Activated T-cell treated with anti-CD3 and anti-CD28 coated beads, Interleukin-2, amount 50 U/mL, for 1 hour (primary cell): ENCODE data around the gene FRY.
"Not testable (repeated sequence)": the region's sequence is repeated elsewhere in the genome, so short reads cannot be mapped to it uniquely, and the experiment has no call there.

Experiments used
- DNase-seq: peaks from one replicate; pipeline ENCODE4 v3.0.0-alpha.2; 2020

The FRY gene

DNA sequence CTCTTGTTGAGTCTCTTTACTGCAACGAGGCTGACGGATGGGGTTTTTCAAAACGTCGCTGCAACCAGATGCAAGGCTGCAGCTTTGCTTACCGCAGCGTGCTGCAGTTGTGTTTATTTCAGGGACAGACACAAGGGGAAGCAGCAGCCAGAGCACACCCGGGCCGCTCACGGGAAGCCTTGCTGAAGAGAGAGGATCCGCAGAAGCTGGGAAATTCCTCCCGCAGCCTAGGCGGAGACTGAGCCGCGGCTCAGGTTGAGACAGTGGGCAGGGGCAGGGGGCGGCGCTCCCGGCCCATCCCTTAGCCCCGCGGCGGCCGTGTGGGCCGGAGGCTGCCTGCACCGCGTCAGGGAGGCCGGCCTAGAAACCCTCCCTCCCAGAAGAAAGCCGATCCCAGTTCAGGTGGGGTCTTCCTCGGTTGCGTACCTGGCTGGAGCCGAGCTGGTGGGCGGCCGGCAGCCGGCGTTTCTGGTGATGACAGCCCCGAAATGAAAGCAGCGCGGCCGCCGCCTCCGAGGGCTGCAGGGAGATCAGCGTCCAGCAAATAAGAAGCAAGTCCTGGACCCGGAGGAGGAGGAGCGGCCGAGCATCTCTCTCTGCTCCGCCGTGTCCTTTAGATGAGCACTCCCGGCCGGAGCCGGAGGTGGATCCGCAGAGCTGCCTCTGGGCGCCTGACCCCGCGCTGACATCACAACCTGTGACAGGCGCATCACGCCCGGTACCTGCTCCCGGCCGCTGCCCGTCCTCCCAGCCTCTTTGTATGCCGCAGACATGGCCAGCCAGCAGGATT, at the start of gene FRY:
FRY (plus strand) TSS at position 750 of the 790 bp plus-strand sequence; CDS start at position 772, 22 bp downstream.
- DNase-seq: peak; percentile 50

GRCh38 chr13:31982124-31982523, 49.5 kb upstream of the FRY start:
- no peak for DNase-seq

DNA sequence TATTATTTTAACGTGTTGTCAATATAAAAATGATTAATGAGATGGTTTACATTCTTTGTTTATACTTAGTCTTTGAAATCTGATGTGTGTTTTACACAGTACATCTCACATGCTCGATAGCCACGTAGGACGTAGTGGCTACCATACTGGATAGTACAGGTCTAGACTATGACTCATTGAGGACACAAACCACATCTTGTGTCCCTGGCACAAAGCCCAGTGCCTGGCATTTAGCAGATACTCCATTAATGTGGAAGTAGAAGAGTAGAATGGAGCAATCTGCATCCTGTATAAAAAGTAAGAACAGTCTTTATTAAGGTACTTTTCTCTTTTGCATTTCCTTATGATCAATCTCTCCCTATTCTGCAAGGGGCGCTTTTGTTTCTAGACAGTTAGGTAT, 49.0 kb upstream of the FRY start:
- DNase-seq: no peak

- DNase-seq: not testable (repeated sequence)
Measured at GRCh38 chr13:31983696-31984095, 47.9 kb upstream of the FRY start.

- not testable (repeated sequence) for DNase-seq
Measured at GRCh38 chr13:31984388-31984787, 47.2 kb upstream of the FRY start.

DNA sequence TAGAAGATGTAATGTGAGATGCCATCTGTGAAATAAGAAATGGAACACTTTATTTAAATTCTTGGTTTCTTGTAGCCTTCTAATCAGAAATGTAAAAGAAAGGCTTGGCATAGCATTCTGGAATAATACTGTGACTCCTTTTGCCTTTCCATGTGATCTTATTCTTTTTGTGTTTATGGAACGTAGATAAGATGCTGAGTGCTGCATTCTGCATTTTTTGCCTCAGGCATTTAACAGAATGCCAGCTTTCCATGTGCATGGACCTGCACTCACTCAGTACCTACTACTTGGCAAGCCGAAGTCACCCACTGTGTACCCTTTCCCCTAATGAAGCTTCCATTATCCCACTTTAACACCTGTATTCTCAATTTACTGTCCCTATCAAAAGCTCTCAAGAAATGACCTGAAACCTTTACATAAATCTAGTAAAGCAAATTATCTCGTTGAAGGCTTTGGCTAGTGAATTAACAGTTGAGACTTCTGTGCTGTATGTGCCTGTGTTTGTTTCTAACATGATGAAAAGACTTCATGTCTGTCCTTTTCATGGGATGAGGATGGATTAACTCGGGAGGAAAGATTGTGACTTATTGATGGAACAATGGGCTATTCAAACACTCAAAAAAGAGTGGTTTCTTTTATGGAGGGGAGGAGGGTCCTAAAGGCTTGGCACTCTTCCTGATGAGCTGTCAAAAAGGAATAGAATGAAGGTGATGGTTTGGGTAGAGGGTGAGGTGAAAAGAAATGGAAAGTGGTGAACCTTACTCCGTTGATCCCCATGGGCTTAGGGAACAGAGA, 44.7 kb upstream of the FRY start:
- DNase-seq: no peak

GRCh38 chr13:31987535-31988170, 43.9 kb upstream of the FRY start:
- DNase-seq: no peak

DNA sequence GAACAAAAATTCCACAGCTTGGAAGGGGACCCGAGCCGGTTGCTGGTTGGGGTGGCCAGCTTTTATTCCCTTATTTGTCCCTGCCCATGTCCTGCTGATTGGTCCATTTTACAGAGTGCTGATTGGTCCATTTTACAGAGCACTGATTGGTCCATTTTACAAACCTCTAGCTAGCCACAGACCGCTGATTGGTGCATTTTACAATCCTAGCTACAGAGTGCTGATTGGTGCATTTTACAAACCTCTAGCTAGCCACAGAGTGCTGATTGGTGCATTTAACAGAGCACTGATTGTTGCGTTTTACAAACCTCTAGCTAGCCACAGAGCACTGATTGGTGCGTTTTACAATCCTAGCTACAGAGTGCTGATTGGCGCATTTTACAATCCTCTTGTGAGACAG, 37.2 kb upstream of the FRY start:
- DNase-seq: not testable (repeated sequence)

- no peak for DNase-seq
Measured at GRCh38 chr13:31996601-31997000, 35.0 kb upstream of the FRY start.

- DNase-seq: no peak
Measured at GRCh38 chr13:31997641-31998040, 33.9 kb upstream of the FRY start.

DNA sequence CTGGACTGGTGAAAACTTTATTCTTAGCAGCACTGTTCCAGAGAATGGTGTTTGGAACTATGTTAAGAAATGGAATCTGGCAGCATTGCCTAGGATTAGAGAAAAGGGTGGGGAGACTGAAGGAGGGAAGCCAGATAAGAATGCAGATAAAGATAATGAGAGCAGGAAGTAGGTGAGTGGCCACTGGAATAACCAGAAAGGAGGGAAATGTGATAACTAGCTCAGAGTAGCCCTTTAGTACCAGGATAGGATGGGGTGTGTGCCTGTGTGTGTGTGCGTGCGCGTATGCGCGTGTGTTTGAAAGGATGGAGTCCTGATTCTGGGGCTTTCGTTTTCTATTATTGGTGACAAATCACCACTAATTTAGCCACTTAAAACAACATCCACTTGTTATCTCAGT, 33.4 kb upstream of the FRY start:
- no peak for DNase-seq

- DNase-seq: not testable (repeated sequence)
Measured at GRCh38 chr13:32000754-32001153, 30.8 kb upstream of the FRY start.

DNA sequence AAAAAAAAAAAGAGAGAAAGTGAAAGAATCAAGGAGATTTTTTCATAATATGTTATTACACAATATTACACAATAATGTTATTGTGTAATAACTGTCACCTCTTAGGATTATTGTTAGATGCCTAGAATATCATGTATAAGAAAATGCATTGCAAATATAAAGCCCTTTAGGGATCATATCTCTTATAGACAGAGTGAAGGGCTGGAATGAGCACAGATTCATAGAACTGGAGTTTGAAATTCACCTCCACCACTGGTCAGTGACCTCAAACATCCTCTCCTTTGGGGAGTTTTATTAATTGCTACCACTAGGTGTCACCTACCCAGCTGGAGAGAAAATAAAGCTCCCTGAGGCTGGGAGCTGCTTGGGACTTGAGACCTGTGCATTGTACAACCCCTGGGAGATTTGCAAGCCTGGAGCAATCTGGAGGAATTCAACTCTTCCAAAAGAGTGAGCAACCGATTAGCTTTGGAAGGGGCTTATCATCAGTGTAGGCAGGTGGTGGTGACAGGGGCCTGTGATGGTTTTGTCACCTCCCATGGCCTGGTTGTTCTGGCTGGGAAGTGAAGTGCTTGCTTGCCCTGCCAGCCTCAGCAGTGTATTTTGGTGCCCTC, 30.3 kb upstream of the FRY start:
- DNase-seq: no peak

GRCh38 chr13:32001769-32002168, 29.8 kb upstream of the FRY start:
- no peak for DNase-seq

- DNase-seq: no peak
Measured at GRCh38 chr13:32002873-32003272, 28.7 kb upstream of the FRY start.

- DNase-seq: no peak
Measured at GRCh38 chr13:32007494-32007893, 24.1 kb upstream of the FRY start.

- DNase-seq: no peak
Measured at GRCh38 chr13:32008518-32009175, 22.9 kb upstream of the FRY start.

- DNase-seq: no peak
Measured at GRCh38 chr13:32009362-32009761, 22.2 kb upstream of the FRY start.

DNA sequence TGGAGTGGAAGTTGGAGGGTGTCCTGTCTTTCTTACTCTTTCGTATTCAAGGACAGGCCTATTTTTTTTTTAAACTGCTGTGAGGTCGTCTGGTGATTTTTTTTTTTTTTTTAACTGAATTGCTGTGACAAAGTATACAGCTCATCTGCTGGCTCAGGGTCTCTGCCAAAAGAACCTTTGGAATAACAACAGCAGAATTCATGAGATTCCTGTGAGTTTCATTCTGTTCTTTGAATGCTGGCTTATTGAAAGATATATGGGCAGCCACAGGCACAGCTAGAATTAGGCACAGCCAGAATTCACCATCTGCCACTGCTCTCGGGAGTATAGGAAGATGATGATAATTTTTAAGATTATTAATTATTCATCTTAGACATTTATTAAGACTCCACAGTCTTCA, 21.4 kb upstream of the FRY start:
- no peak for DNase-seq

DNA sequence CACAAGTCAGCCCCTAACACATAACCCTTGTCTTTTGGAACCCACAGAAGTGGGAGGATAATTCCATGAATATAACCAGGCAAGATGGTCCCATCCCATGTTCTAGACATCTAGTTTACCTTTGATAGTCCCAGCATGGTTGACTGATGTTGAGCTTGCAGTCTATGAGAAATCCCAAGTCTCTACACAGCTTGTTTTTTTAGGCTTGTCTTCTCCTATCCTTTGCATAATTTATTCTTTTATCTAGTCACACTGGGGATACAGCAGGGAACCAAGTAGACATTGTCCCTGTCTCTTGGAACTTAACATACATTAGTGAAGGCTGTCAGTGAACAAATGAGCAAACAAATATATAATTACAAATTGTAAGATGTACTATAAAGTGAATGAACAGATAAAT, 19.6 kb upstream of the FRY start:
- no peak for DNase-seq

DNA sequence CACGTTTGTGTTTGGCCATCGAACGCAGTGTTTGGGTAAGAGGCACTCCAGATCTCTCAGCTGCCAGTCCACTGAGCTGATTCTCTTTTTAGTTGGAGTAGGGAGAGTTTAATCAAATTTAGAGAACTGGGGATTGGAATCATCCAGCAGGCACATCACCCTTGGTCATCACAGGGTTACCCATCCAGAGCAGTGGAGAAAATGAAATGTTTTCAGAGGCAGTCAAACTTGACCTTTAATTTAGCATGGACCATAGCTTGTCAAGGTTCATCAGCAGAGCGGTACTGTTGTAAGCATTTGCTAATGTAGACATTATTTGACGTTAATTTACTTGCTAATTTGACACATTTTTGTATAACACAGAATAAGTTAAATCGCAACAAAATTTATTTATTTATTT, 18.4 kb upstream of the FRY start:
- DNase-seq: no peak

- DNase-seq: no peak
Measured at GRCh38 chr13:32016119-32016518, 15.5 kb upstream of the FRY start.

DNA sequence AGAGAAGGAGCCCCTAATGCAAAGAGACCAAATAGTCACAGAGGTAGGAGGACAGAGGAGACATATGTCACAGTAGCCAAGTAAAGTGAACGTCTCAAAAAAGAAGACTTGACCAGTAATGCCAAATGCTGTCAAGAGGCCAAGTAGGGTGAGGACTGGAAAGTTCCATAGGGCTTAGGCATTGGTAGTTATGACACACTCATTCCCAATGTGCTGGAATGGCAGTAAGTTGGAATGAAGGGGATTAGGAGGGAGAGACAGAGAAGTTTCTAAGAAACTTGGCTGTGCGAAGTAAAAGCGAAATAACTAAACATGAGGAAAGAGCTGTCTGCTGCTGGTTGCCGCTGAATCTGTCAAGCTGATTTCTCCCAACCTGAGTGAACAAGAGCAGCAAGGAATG, 14.9 kb upstream of the FRY start:
- DNase-seq: no peak
